Urothelium cell line (cell line): ENCODE data around the gene PDXDC1.
"Not testable (repeated sequence)": the region's sequence is repeated elsewhere in the genome, so short reads cannot be mapped to it uniquely, and the experiment has no call there.

Experiments used
- DNase-seq: peaks from one replicate; pipeline ENCODE4 v3.0.0; 2011; ENCODE audit warnings: low spot score, mixed read lengths
- FAIRE-seq: peaks from 2 replicates; lab custom pipeline; 2011; peaks lifted over from hg19 to GRCh38; lab: Jason Lieb, UNC

PDXDC1 gene

DNA sequence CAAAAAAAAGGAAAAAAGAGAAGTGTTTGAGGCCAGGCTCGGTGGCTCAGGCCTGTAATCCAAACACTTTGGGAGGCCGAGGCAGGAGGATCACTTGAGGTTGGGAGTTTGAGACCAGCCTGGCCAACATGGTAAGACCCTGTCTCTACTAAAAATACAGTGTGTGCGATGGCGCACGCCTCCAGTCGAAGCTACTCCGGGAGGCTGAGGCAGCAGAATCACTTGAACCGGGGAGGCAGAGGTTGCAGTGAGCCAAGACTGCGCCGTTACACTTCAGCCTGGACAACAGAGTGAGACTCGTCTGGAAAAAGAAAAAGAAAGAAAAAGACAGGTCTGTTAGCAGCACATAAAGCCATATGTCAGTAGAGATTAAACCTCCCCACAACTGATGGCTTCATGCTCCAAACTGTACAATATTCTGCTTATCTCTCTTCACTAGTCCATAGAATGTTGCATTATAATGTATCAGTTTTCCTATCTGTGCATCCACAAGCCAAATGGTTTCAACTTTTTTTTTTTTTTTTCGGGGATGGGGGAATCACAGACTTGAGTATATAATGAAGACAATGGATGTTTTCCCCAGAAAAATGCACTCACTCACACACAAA is 3.1 kb upstream of the PDXDC1 start:
- FAIRE-seq, DNase-seq: not testable (repeated sequence)

DNA sequence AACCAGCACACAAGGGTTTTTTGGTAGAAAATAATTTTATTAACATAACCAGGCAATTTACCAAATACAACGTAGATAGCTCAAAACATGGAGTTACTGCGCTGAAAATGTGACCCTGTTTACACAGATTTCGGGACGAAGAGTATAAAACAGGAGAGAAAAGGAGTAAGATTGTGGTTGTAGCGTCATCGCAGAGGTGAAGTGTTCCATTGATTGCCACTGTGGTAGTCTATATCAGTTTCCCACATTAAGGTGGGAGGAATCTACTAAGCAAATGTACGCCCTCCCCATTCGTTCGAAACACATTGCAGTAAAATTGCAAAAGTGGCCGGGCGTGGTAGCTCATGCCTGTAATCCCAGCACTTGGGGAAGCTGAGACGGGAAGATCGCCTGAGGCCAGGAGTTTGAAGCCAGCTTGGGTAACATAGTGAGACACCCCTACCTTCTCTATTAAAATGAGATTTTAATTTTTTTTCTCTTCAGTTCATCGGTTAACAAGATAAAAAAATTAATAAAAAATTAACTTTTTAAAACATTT is 972 bp upstream of the PDXDC1 start:
- not testable (repeated sequence) for FAIRE-seq, DNase-seq

DNA sequence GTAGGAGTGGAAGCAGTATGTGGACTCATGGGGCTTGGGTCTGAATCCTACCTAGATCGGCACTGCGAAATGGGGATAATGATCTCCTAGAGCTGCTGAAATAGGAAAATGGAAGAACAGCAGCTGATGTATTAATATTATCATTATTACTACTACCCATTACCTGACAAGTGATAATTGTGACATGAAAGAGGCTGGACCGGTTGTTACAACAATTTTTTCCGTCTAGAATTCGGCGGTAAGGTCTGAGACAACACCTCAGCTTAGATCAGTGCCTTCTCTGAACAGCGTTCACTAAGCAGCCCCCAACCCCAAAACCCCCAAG is 533 bp upstream of the PDXDC1 start:
- not testable (repeated sequence) for FAIRE-seq, DNase-seq

DNA sequence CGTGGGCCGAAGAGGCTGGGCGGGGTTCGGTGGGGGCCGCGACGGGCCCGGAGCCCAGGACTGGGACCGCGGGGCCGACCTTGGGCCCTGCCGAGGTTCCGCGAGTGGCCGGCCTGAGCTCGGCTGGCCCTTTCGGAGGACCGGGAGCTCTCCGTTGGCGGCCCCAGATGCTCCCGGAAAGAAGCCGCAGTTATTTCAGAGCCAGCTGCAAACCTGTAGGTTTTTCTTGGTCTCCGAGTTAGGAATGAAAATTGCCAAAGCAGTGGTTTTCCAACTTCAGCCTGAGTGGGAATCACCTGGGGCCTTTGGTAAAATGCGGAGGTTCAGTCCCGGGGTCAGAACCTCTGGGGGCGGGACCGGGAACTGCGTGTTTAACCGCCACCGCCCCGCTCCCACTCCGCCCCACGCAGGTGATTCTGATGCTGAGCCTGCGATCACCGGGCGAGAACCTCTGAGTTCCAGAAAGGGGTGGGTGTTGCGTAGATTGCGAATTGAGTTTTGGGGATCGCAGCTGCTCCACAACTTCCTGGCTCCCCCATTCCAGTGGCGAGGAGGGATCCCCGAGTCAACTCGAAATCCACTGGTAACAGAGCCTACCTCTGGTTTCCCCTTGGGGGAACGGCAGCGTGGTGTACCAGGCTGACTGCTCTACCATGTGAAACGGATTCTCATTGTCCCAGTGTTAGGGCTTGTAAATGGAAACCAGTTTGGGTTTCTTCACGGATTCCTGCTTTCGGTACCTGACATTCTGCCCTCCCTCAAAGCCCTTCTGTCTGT is 780 bp downstream of the PDXDC1 start:
- not testable (repeated sequence) for FAIRE-seq

DNA sequence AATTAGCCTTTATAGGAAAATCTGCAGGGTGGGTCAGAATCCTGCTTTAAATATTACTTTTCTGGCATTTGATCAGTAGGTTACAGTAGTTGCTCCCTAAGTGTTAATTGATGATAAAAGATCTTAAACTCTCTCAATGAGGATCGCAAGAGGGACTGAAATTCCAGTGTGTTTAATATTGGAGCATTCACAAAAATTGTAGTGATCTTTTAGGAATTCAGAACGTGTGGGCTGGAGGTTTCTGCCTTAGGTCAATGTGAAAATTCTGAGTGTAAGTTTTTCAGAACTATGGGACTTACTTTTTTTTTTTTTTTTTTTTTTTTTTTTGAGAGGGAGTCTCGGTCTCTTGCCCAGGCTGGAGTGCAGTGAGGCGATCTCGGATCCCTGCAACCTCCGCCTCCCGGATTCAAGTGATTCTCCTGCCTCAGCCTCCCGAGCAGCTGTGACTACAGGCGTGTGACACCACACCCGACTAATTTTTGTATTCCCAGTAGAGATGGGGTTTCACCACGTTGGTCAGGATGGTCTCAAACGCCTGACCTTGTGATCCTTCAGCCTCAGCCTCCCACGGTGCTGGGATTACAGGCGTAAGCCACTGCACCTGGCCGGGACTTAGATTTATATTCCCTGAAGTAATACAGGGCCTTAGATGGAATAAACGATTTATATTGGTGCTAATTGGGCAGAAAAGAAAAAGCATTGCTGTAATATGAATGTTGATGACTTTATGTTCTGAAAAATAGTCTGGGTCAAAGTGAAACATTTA is 2.3 kb downstream of the PDXDC1 start:
- not testable (repeated sequence) for DNase-seq, FAIRE-seq

More for the DNA sequence above, 780 bp downstream of the PDXDC1 start:
- DNase-seq: not testable (repeated sequence)

DNA sequence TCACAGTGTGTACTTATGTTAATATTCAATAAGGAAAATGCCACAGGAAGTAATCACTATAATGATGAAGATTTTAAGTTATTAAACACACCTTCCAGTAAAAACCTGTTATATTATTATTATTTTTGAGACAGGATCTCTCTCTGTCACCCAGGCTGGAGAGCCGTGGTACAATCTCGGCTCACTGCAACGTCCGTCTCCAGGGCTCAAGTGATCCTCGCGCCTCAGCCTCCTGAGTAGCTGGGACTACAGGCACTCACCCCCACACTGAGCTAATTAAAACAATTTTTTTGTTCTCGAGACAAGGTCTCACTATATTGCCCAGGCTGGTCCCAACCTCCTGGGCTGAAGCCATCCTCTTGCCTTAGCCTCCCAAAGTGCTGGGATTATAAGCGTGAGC is 3.5 kb downstream of the PDXDC1 start:
- FAIRE-seq, DNase-seq: not testable (repeated sequence)

DNA sequence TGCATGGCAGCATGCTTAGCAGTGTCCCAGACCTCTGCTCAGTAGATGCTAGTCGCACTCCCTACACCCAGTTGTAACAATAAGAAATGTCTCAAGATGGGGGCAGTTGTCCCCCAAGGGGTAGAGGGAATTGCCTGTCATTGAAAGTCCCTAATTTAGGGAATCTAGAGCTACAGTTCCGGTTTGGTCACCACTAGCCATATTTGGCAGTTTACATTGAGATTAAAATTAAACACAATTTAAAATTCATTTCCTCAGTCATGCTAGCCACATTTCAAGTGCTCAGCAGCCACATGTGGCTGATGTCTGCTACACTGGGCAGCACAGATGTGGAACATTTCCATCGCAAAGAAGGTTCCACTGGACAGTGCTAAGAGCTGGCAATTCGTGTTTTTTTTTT is 4.1 kb downstream of the PDXDC1 start:
- not testable (repeated sequence) for FAIRE-seq, DNase-seq

DNA sequence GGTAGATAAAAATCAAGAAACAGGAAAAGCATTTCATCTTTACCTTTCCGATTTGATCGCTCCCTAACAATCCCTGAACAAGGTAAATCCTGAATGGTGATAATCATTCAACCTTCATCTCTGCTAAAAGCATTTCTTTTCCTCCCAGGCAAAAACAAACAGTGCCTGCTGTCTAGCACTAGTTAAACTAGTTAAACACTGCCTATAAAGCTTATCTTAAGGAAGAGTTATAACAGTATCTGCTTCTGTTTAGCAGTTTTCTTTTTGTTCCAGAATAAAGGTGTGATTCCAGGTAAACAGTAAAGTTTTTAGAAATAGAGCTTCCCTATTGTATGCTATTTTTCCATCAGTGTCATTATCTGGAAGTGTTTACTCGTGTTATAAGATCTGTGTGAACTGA is 6.4 kb downstream of the PDXDC1 start:
- not testable (repeated sequence) for DNase-seq, FAIRE-seq

DNA sequence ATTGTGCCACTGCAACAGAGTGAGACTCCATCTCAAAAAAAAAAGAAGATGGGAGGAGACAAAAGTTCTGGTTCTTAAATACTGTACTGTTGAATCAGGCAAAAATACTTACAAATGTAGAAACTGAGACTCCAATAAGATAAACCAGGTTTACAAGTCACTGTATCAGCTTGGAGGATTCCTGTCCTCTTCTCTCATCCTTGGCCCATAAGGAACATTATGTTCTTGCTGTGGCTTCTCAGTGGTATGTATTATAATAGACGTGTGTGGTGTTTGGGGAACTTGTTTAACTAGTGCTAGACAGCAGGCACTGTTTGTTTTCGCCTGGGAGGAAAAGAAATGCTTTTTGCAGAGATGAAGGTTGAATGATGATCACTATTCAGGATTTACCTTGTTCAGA is 7.7 kb downstream of the PDXDC1 start:
- not testable (repeated sequence) for DNase-seq, FAIRE-seq

DNA sequence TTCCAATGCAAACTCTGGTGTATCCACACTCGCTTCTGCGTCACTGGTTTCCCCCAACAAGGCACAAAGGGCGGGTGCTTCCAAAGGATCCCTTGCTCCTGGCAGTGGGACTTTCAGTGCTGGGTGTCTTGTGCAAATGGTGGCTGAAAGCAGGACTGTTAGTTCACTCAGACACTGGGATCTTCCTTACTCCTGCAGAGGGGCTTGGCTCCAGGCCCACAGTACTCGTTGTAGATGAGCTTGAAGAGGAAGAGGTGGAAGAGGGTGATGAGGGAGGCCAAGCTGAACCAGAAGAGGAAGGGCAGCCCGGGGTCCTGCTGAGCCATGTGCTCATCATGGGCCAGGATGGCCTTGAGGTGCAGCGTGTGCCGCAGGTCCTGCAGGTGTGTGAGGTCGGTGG is 13.3 kb downstream of the PDXDC1 start:
- not testable (repeated sequence) for DNase-seq
- FAIRE-seq: peak; percentile 61

DNA sequence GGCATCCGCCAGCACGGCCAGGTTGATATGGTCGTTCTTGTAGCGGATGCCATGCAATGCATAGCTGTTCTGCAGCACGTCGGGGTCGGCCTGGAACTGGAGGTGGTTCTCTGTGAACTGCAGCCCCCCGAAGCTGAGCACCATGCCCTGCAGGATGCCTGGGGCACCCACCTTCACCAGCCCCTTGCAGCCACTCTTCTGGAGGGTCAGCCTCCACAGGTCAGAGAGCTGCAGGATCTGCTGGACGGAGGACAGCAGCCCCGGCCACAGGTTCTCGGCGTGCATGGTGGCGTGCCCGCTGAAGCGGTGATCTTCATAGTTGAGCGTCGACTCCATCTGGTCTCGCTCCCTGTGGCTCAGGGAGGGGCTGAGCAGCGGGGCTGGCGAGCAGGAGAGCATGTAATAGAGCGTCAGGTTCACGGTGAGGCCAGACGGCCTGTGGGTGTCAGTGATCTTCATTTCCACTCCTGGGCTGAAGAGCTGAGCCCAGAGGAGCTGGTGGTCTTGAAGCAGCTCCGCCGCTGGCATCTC is 13.9 kb downstream of the PDXDC1 start:
- not testable (repeated sequence) for FAIRE-seq, DNase-seq

DNA sequence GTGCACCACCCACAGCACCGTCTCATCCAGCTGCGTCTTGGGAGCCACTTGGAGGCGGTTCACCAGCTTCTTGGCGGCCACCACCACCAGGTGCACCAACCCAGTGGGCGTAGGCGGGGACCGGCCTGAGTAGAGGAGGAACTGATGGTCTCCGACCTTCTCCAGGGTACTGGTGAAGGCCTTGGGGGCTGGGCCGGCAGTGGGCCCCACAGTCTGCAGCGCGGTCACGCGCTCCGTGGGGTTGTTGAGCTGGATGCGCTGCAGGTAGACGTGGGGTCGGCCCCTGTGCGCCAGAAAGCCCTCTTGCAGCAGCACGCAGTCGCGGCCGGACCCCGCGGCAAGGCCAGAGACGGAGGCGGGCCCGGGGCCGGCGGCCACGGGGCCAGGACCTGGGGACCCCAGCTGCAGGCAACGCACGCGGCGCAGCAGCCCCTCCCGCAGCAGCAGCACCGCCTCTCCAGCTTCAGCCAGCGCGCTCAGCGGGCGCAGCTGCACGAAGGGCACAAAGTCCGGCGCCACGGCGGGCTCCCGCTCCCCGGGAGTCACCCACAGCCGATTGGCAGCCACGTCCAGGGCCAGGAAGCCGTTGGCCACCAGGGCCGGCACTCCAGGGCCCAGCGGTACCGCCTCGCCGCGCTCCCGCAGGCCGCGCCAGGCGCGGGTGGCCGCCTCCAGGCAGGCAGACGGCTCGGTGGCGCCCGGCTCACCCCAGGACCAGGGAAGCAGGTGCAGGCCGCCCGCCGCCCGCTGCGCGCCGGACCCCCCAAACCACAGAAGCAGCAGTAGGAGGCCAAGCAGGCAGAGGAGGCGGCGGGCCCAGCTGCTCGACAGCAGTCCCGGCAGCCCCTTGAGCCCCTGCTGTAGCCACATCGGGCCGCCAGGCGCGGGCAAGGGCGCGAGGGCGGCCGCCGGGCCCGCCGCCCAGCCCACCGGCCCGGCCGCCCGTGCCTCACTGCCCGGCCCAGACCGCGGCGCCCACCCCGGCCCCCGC is 14.8 kb downstream of the PDXDC1 start:
- not testable (repeated sequence) for FAIRE-seq, DNase-seq

DNA sequence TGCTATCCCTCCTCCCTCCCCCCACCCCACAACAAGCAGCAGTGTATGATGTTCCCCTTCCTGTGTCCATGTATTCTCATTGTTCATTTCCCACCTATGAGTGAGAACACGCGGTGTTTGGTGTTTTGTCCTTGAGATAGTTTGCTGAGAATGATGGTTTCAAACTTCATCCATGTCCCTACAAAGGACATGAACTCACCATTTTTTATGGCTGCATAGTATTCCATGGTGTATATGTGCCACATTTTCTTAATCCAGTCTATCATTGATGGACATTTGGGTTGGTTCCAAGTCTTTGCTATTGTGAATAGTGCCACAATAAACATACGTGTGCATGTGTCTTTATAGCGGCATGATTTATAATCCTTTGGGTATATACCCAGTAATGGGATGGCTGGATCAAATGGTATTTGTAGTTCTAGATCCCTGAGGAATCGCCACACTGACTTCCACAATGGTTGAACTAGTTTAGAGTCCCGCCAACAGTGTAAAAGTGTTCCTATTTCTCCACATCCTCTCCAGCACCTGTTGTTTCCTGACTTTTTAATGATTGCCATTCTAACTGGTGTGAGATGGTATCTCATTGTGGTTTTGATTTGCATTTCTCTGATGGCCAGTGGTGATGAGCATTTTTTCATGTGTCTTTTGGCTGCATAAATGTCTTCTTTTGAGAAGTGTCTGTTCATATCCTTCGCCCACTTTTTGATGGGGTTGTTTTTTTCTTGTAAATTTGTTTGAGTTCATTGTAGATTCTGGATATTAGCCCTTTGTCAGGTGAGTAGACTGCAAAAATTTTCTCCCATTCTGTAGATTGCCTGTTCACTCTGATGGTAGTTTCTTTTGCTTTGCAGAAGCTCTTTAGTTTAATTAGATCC is 18.7 kb downstream of the PDXDC1 start:
- not testable (repeated sequence) for DNase-seq, FAIRE-seq

DNA sequence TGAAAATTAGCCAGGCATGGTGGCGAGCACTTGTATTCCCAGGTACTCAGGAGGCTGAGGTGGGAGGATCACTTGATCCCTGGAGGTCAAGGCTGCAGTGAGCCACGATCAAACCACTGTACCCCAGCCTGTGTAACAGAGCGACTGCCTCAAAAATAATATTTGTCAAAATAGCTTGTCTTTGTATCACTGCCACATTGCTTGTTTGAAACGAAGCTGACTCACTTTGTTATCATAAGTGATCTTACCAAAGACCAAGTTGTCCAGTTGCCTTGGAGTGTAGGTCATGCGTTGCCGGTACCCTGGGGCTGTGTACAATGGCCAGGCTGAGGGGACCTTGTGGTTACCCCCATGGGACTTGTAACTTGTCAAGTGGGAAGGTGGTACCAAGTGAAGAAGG is 21.9 kb downstream of the PDXDC1 start:
- DNase-seq, FAIRE-seq: not testable (repeated sequence)

DNA sequence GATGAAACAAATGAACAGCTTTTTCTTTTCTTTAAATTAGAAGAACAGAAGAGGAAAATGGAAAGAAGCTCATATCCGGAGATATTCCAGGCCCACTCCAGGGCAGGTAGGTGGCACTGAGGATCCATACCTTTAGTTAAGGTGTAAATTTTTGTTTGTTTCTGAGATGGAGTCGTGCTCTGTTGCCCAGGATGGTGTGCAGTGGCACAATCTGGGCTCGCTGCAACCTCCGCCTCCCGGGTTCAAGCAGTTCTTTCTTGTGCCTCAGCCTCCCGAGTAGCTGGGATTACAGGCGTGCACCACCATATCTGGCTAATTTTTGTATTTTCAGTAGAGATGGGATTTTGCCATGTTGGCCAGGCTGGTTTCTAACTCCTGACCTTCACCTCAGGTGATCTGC is 23.5 kb downstream of the PDXDC1 start:
- not testable (repeated sequence) for DNase-seq, FAIRE-seq

DNA sequence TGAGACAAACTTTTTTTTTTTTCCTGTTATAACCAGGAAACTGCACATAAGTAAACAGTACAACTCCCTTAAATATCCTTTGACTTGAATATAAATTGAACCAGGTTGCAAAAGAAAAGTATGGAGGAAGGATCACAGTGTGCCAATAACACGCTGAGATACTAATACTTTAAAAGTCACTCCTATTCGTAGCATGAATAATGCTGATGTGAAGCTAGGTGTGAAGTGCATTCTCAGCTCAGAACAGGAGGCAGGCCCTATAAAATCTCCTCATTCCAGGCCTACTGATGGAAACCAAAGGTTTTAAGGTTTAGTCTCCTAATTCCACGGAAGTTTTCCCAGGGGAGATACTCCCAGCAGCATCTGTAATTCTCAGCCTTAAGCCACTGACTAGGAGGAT is 25.0 kb downstream of the PDXDC1 start:
- FAIRE-seq, DNase-seq: not testable (repeated sequence)

DNA sequence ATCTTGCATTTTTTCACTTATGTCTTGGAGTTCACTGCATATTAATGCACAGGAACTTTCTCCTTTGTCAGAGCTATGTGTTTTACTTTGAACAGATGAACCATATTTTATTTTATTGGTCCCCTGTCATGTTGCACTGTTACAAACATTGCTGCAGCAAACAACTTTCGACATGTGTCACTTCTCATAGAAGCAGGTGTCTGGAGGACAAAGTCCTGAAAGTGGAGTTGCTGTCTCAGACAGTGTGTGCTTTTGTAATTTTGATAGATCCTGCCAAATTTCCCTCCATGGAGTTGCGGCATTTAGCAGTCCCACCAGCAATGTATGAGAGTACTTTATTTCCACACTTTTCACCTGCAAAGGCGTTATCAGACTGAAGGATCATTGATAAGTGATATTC is 27.6 kb downstream of the PDXDC1 start:
- DNase-seq, FAIRE-seq: not testable (repeated sequence)

DNA sequence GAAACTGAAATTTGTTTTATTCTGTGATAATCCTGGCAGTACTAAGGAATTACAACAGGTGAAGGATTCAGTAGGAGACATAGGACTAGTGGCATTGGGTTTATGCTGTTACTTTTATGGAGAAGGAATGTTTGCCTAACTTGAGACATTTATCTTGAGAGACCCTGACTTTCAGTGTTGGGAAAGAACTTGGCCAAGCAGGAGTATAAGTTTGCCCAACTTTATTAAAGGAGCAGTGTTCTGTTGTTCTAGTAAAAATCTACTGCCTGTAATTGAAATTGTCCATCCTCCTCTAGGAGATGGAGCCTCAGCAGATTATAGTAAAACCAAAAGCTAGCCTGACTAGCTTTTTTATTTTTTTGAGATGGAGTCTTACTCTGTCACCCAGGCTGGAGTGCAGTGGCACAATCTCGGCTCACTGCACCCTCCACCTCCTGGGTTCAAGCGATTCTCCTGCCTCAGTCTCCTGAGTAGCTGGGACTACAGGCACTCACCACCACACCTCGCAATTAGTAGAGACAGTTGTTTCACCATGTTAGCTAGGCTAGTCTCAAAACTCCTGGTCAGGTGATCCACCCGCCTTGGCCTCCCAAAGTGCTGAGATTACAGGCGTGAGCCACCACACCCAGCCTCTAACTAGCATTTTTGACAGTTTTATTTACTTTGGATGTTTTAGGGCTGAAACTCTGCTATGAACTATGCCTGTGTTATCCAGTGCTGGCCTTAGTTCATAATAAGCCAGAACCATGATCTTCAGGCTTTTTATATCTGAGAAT is 30.7 kb downstream of the PDXDC1 start:
- DNase-seq, FAIRE-seq: not testable (repeated sequence)
